Central memory CD4-positive, alpha-beta T cell (primary cell): ENCODE measurements around the gene CLPTM1L.
"Not testable (repeated sequence)": the region's sequence is repeated elsewhere in the genome, so short reads cannot be mapped to it uniquely, and the experiment has no call there.

Experiments used
- DNase-seq: peaks from one replicate; pipeline ENCODE4 v3.0.0; 2022

The CLPTM1L gene

GRCh38 chr5:1359031-1359645 lies 14.2 kb upstream of the CLPTM1L start:
- no peak for DNase-seq

- no peak for DNase-seq
These were observed 13.8 kb upstream of the CLPTM1L start for GRCh38 chr5:1358726-1359025.

DNA sequence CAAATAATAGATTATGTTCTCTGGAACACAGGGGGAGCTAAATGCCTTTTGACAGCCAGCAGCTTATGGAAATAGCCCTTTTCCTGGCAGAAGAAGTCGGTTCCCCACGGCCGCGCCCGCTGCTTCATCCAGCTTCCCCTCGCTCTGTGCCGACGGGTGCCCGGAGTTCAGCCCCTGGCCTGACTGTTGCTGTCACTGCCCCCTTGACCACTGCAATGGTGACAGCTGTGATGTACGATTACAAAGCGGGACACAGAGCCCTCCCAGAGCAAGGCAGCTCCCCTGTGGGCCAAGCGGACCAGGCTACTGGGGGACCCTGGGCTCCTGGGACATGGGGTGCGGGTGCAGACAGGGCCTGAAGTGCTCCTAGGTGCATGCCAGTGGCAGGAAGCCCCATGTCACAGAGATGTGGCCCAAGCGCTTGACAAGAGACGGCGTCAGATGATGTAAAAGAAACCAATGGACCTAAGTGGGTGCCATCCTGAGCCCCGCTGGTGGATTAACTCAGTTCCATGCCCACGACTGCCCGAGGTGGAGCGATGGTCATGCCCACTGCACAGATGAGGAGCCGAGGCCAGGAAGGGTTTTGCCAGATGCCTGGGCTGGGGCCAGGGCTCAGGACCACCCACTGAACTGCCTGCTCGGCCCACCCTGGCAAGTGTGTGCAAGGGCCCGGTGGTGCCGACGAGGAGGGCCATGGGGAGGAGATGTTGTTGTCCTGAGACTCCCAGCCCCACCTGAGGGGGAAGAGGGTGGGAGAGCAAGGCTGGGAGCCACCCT lies 13.2 kb upstream of the CLPTM1L start:
- no peak for DNase-seq

DNA sequence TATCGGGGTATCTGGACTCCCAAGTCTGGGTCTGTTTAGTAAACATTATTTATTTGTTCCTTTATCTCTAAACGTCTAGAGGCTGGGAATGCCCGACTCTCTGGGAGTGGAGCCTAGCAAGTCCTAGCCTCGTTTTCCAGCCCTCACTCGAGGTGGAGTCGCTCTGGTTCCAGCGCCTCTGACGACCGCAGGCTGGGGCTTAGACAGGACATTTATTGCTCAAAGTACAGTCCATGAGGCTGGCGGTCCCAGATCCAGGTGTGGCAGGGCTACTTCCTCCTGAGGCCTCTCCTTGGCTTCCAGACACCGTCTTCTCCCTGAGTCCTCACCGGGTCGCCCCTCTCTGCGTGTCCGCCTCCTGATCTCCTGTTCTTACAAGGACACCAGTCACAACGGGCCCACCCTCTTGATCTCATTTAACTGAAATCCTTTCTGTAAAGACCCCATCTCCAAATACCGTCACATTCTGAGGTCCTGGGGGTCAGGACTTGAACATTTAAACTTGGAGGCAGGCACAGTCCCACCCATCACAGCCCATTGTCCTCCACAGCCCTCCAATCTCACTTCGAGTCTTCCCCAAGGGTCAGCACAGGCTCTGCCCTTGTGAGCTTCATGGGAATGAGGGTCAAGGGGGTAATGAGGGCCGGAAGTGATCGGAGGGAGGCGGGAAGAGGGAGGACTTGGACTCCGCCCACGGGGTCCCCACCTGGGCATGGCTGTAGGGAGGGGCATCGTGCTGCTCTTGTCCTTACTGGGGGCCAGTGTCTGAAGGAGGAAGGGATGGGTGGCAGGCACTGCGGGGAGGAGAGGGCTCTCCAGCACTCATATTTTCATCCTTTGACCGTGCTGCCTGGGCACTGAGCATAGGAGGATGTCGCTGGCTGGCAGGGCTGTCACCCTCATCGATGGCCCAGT lies 12.2 kb upstream of the CLPTM1L start:
- DNase-seq = no peak

GRCh38 chr5:1354576-1354975 lies 9.7 kb upstream of the CLPTM1L start:
- no peak for DNase-seq

DNA sequence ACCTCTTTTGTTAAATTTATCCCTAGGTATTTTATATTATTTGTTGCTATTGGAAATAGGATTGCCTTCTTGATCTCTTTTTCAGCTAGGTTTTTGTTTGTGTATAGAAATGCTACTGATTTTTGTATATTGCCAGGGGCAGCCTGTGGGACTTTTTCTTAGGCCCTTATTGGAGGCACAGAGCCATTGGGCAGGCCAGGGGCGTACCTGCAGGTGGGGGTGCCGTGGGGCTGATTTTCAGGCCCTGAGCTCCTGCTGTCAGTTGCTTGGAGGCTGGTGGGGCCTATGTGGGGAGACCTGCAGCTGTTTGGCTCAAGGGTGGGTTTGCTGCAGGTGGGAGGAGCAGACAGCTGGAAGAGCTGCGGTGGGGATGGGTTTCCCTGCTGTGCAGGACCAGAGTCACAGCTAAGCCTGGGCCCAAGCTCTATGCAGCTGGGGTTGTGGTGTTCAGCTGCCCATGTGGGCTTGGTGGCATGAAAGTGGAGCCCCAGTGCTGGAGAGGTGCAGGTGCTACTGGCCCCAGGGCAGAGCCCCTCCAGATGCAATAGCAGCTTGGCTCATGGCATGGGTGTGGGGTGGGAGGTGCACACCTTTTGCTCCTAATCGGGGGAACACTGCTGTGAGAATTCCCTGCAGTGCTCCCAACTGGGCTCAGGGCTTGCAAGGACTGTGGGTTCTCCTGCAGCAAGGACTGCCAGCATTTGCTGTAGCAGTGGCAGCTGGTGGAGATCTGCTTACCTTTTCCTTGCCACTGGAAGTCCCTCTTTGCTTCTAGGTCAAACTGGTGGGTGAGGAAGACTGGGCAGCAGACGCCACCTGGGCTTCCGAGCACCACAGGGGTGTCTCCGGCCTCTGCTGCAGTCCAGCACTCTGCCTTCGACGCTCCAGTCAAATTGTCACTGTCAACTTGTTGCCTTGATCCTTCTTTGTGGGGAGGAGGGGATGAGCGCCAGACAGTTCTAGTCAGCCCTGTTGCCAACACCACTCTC lies 7.6 kb upstream of the CLPTM1L start:
- no peak for DNase-seq

DNA sequence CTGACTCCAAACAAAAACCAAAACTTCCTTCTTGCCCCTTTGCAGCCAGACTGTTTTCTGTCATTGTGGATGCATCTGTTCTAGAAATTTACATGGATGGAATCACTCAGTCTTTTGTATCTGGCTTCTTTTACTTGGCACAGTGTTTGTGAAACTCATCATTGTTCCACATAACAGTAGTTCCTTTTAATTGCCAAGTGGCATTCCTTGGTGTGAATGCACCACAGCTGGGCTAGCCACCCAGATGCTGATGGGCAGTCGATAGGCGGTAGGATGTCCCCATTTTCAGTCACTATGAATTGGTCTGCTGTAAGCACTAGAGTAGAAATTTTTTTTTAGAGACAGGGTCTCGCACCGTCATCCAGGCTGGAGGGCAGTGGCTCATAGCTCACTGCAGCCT lies 6.3 kb upstream of the CLPTM1L start:
- no peak for DNase-seq

- no peak for DNase-seq
These were observed 4.3 kb upstream of the CLPTM1L start for GRCh38 chr5:1349246-1349645.

DNA sequence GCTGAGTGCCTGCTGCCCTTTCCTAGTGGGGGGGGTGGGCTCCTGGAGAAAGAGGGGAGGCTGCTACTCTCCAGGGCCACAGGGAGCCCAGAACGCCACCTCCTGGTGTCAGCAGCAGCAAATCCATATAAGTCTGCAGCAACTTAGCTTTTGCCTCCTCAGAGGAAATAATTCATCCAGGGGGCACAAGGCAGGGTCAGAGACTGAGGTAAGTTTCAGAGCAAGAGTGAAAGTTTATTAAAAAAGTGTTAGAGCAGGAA lies 4.0 kb upstream of the CLPTM1L start:
- no peak for DNase-seq

GRCh38 chr5:1347571-1347970 lies 2.7 kb upstream of the CLPTM1L start:
- DNase-seq = no peak

DNA sequence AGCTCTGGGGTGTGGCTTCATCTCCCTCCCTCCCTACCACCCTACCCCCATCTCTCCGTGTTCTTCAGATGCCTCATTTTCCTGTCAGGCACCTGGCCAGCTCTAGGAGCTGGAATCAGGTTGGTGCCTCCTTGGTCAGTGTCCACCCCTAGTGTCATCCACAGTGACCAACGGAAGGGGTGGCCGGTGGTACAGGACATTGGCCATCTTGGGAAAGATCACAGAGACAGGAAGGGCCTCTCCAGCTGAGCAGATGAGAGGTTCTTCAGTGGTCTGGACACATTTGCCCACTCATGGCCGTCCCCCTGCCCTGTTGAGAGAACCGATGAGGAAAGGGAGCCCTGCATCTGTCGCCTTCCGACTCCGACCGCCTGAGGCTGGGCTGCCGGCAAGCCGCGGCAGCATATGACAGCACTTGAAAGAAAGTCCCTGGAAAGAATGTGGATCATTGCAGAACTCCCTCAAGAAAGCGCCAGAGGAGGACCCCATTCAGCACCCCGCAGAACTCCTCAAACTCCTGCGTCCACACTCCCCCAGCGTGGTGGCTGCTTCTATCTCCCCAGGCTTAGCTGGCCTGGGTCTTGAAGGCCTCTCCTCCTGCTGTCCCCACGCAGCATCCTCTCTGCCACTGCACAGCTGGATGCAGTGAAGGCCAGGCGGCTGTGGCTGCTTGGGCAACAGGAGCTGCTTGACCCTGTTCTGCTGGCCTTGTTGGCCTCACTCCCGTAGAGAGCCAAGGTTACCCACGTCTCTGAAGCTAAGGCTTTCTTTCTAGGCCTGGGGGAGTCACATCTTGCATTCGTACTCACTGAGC lies 1.9 kb upstream of the CLPTM1L start:
- no peak for DNase-seq

- no peak for DNase-seq
These were observed 1.2 kb upstream of the CLPTM1L start for GRCh38 chr5:1345876-1346626.

GRCh38 chr5:1343931-1344901 lies 683 bp downstream of the CLPTM1L start:
- no peak for DNase-seq

DNA sequence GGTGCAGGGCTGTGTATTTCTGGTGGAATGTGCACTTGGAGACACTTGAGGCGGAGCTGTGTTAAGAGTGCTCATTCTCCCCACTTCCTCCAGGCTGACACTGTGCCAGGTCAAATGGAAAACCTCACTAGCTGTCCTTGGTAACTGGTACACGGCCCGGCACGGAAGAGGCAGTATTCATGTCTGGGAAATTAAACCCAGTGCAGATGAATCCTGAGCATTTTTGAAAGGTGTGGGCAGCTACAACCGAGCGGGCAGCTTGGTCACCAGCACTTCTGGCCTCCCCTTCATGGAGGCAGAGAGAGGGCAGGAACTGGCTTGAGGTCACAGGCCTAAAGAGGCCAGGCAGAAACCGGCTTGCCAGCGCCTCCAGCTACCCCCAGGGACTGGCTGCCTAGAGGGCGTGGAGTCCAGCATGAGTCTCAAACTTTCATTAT lies 1.6 kb downstream of the CLPTM1L start:
- no peak for DNase-seq

- not testable (repeated sequence) for DNase-seq
These were observed 2.2 kb downstream of the CLPTM1L start for GRCh38 chr5:1342711-1343110.

DNA sequence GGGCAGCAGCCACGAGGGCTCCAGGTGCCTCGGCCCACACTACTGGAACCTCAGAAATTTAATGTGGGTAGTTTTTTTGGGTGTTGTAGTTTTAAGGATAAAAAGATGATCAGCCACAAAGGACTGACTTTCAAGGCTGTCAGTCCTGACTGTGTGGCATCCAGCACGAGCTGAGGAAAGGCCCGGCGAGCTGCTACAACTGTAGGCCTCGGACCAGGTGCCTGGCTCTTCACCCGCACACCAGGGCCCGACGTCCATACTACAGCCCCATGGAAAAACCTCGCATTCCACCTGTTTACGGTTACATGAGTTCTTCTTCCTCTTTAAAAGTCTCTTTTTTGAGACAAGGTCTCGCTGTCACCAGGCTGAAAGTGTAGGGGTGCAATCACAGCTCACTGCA lies 2.6 kb downstream of the CLPTM1L start:
- DNase-seq = no peak

GRCh38 chr5:1341863-1342262 lies 3.0 kb downstream of the CLPTM1L start:
- no peak for DNase-seq

DNA sequence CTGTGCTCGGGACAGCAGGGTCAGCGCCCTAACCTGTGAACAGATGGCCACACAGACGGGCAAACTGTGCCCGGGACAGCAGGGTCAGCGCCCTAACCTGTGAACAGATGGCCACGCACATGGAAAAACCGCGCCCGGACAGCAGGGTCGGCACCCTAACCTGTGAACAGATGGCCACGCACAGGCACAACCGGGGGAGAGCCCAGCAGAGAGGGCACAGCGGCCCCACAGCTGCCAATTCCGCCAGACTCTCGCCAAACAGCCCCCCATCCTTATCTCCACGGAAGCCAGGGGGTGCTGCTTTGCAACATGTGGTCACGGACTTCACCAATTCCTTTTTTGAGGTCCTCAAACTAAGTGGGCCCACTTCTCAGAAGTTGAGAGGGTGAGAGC lies 5.1 kb downstream of the CLPTM1L start:
- not testable (repeated sequence) for DNase-seq

DNA sequence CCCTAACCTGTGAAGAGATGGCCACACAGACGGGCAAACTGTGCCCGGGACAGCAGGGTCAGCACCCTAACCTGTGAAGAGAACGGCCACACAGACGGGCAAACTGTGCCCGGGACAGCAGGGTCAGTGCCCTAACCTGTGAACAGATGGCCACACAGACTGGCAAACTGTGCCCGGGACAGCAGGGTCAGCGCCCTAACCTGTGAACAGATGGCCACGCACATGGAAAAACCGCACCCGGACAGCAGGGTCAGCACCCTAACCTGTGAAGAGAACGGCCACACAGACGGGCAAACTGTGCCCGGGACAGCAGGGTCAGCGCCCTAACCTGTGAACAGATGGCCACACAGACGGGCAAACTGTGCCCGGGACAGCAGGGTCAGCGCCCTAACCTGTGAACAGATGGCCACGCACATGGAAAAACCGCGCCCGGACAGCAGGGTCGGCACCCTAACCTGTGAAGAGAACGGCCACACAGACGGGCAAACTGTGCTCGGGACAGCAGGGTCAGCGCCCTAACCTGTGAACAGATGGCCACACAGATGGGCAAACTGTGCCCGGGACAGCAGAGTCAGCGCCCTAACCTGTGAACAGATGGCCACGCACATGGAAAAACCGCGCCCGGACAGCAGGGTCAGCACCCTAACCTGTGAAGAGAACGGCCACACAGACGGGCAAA lies 5.6 kb downstream of the CLPTM1L start:
- not testable (repeated sequence) for DNase-seq
